HEK293T (cell line): ENCODE data around the gene ELMOD3.
A peak's percentile ranks its signal among the peaks of the same experiment; 100 is the strongest.

Experiments used
- CTCF ChIA-PET: fragments of 350-600 bp; formaldehyde crosslinking; extraction: SDS; loops from one replicate; lab custom pipeline; 2021; ENCODE audit warnings: antibody characterized with exemption, inconsistent platforms; lab: Yijun Ruan, JAX
- POLR2A ChIA-PET: fragments of 350-600 bp; formaldehyde crosslinking; extraction: SDS; loops from one replicate; lab custom pipeline; 2020; ENCODE audit warnings: antibody characterized with exemption, inconsistent platforms; lab: Yijun Ruan, JAX
- DNase-seq: peaks from one replicate; pipeline ENCODE4 v3.0.0; 2012; ENCODE audit warnings: mixed read lengths; ENCODE audit errors: extremely low spot score
- ARNT ChIP-seq: fragments of 450-650 bp; IDR thresholded peaks from 2 replicates; pipeline ENCODE4 v1.6.1; 2017; ENCODE audit warnings: mild to moderate bottlenecking
- BHLHE40 ChIP-seq: fragments of 450-650 bp; IDR thresholded peaks from 2 replicates; pipeline ENCODE4 v1.6.1; 2016; ENCODE audit warnings: mild to moderate bottlenecking, moderate library complexity, borderline replicate concordance
- CTBP1 ChIP-seq: fragments of 450-650 bp; IDR thresholded peaks from 2 replicates; pipeline ENCODE4 v1.6.1; 2016; ENCODE audit warnings: borderline replicate concordance
- ELF4 ChIP-seq: fragments of 450-650 bp; IDR thresholded peaks from 2 replicates; pipeline ENCODE4 v1.6.1; 2017; ENCODE audit warnings: antibody characterized with exemption
- FOXA1 ChIP-seq: fragments of 450-650 bp; IDR thresholded peaks from 2 replicates; pipeline ENCODE4 v1.6.1; 2016; ENCODE audit warnings: mild to moderate bottlenecking
- FOXK2 ChIP-seq: fragments of 450-650 bp; IDR thresholded peaks from 2 replicates; pipeline ENCODE4 v1.6.1; 2016; ENCODE audit warnings: mild to moderate bottlenecking
- FOXM1 ChIP-seq: fragments of 450-650 bp; IDR thresholded peaks from 2 replicates; pipeline ENCODE4 v1.6.1; 2017; ENCODE audit warnings: mild to moderate bottlenecking, borderline replicate concordance
- HDGF ChIP-seq: fragments of 450-650 bp; IDR thresholded peaks from 2 replicates; pipeline ENCODE4 v1.6.1; 2017; ENCODE audit warnings: antibody characterized with exemption, borderline replicate concordance
- L3MBTL2 ChIP-seq: fragments of 450-650 bp; conservative IDR thresholded peaks from 2 replicates; pipeline ENCODE4 v1.6.1; 2016; ENCODE audit warnings: mild to moderate bottlenecking
- LEF1 ChIP-seq: fragments of 450-650 bp; IDR thresholded peaks from 2 replicates; pipeline ENCODE4 v1.6.1; 2017; ENCODE audit warnings: mild to moderate bottlenecking, borderline replicate concordance
- NFRKB ChIP-seq: fragments of 450-650 bp; IDR thresholded peaks from 2 replicates; pipeline ENCODE4 v1.6.1; 2016; ENCODE audit warnings: mild to moderate bottlenecking, moderate library complexity
- SP1 ChIP-seq: fragments of 450-650 bp; IDR thresholded peaks from 2 replicates; pipeline ENCODE4 v1.6.1; 2017
- SUZ12 ChIP-seq: fragments of 450-650 bp; IDR thresholded peaks from 2 replicates; pipeline ENCODE4 v1.6.1; 2016; ENCODE audit warnings: mild to moderate bottlenecking
- TARDBP ChIP-seq: fragments of 450-650 bp; IDR thresholded peaks from 2 replicates; pipeline ENCODE4 v1.6.1; 2016
- ZNF384 ChIP-seq: fragments of 450-650 bp; IDR thresholded peaks from 2 replicates; pipeline ENCODE4 v1.6.1; 2016
- TF ChIP-seq, protein P1 (sequence below): fragments of 450-650 bp; IDR thresholded peaks from 2 replicates; pipeline ENCODE4 v1.6.1; 2016

ELMOD3 gene

DNA sequence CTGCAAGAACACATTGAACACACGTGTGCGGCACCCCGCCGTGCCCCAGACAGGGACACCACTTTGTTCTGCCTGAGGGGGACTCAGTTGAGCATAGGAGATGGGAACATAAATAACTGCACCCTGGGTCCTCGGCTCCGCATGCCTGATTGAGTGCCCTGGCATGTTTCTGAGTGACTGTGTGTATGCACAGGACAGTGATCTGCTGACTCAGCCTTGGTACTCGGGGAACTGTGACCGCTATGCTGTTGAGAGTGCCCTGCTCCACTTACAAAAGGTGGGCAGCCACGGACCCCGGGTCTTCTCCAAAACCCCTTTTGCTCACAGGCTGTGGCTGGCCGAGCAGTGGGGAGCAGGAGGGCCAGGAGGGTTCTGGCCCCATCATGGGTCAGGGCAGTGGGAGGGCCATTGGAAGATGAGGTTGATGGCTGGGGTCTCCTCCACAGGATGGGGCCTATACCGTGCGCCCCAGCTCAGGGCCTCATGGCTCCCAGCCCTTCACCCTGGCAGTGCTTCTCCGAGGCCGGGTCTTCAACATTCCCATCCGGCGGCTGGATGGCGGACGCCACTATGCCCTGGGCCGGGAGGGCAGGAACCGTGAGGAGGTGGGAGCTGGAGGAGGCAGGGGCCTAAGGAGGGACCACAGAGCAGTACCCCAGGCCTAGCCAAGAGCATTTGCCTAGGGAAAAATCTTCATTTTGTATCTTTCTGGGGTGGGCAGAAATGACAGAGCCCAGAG, 80.8 kb downstream of the ELMOD3 start:
- DNase-seq: no peak
- no peak for TF ChIP-seq FOXA1
- TF ChIP-seq NFRKB: no peak
- no peak for TF ChIP-seq LEF1
- no peak for TF ChIP-seq SP1
- TF ChIP-seq FOXK2: no peak
- no peak for TF ChIP-seq TARDBP
- TF ChIP-seq FOXM1: no peak
- TF ChIP-seq L3MBTL2: no peak
- no peak for TF ChIP-seq BHLHE40
- no peak for TF ChIP-seq CTBP1
- no peak for TF ChIP-seq ARNT
- ChIA-PET CTCF (no interaction called here), POLR2A (interaction anchor here (0.7 to 1.2 kb wide), 4 partner anchors 97 to 114 kb away, joined by 3 to 4 read pairs (median 3); partner anchors contain the start of gene MAT2A)

DNA sequence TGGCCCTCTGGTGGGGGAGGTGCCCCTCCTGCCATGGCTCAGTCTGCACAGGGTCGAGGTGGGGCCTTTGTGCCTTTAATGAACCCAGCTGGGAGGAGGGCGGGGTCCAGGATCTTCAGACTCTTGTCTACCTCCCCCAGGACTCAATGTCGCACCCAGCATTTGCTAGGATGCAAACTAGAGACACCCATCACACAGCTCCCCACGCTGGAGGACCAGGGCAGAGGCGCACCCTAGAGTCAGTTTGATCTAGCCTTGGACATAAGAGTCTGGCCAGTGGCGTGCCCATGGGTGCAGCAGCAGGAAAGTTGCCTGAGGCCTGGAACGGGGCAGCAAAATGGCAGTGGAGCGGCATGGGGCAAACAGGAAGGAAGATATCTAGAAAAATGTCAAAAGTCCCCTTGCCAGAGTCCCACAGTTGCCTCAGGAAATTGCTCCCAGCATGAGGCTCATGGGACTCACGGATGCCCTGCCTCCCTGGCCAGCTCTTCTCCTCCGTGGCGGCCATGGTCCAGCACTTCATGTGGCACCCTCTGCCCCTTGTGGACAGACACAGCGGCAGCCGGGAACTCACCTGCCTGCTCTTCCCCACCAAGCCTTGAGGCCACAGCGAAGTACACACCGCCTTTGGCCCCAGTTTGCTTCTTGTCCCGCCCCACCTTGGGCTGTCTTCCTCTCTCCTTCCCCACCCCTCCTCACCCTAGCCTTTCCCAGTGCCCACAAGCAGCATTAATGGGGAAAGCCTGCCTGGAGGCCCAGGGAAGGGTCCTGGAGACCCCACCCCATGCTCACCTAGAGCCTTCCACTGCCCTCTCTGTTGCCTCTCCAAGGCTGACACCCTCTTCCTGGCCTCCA, 81.6 kb downstream of the ELMOD3 start:
- DNase-seq: no peak
- POLR2A ChIA-PET: interaction anchor here (0.9 to 2.5 kb wide), 3 partner anchors 16 to 113 kb away, joined by 3 to 23 read pairs (median 3); partner anchors contain the start of gene SH2D6
- TF ChIP-seq, protein P1, sequence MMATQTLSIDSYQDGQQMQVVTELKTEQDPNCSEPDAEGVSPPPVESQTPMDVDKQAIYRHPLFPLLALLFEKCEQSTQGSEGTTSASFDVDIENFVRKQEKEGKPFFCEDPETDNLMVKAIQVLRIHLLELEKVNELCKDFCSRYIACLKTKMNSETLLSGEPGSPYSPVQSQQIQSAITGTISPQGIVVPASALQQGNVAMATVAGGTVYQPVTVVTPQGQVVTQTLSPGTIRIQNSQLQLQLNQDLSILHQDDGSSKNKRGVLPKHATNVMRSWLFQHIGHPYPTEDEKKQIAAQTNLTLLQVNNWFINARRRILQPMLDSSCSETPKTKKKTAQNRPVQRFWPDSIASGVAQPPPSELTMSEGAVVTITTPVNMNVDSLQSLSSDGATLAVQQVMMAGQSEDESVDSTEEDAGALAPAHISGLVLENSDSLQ: no peak
- TF ChIP-seq ZNF384: no peak
- no peak for TF ChIP-seq SP1
- no peak for TF ChIP-seq BHLHE40
- no peak for TF ChIP-seq HDGF
- no peak for TF ChIP-seq SUZ12
- TF ChIP-seq TARDBP: no peak
- no peak for TF ChIP-seq ARNT
- no peak for TF ChIP-seq FOXK2
- no peak for TF ChIP-seq NFRKB
- TF ChIP-seq L3MBTL2: no peak
- TF ChIP-seq LEF1: no peak
- TF ChIP-seq FOXM1: no peak
- TF ChIP-seq ELF4: no peak
- TF ChIP-seq FOXA1: no peak
- CTCF ChIA-PET: no interaction called here

DNA sequence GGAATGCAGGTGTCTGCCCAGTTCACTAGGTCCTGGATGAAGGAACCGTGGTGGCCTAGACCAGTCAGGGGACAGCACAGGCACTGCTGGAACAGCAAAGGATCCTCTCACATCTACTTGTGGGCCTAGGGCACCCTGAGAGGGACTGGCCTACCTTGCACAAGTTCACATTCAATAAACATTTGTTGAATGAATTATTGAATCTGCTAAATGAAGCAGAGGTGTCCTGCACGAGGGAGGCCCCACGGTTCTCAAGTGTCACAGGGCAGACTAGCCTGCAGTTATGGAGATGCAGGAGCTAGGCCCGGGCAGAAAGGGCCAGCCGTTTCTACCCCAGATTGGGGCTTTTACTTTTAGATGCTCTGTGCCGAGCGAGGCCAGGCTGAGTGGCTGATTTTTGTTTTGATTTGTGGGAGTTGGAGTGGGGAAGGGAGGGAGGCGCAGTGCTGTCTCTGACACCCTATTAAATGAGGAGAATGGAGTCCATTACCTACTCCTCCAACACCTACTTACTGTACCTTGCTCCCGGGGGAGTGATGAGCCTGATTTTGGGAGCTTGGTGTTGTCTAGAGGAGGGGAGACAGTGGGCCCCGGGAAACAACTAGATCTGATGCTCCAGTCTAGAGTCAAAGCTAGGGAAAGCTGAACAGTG, 82.4 kb downstream of the ELMOD3 start:
- ChIA-PET CTCF (interaction anchor here (1.6 kb wide), 1 partner anchor 102 kb away, joined by 4 read pairs; the partner anchor contains the start of gene MAT2A), POLR2A (interaction anchor here (1.2 to 2.7 kb wide), 10 partner anchors 9 to 159 kb away, joined by 3 to 35 read pairs (median 12); partner anchors contain the start of genes GGCX, MAT2A, RNF181 and SH2D6)
- no peak for DNase-seq

DNA sequence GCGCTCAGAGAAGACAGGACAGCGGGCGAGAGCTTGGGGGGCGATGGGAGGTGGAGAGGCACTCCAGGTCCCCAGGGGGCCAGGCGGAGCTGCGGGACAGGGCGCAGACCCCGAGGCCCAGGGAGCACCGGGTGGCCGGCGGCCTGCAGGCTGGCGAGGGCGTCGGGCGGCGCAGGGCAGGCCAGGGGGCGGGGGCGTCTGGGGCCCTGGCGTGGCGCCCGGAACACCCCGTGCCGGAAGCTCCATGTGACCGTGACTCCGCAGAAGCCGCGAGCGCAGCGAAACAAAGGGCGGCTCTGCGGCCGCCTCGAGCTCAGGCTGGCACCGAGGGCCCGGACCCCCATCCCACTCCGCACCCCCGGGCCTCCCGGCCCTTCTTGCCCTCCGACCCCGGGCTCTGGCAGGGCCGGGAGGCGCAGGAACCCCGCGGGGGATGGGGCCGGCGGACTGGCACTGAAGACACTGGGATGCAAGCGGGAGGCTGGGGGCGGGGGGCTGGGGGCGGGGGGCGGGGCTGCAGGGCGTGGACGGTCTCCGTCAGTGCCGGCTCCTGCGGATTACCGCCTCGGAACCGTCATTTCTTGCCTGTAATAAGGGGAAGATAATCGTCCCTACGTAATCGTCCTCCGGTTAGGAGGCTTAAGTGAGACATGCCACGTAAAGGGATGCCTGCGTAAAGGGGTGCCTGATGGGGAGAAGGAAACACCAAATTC, 83.1 kb downstream of the ELMOD3 start:
- ChIA-PET CTCF (interaction anchor here (1.6 kb wide), 1 partner anchor 101 kb away, joined by 4 read pairs; the partner anchor contains the start of gene MAT2A), POLR2A (interaction anchor here (0.9 to 2.7 kb wide), 11 partner anchors 9 to 158 kb away, joined by 3 to 35 read pairs (median 10); partner anchors contain the start of genes GGCX, MAT2A, RNF181 and SH2D6)
- TF ChIP-seq ARNT (no peak), ZNF384 (no peak), ELF4 (no peak), HDGF (no peak), BHLHE40 (no peak), FOXA1 (no peak), L3MBTL2 (no peak), SUZ12 (no peak), FOXK2 (no peak), NFRKB (no peak), SP1 (no peak), LEF1 (no peak)
- TF ChIP-seq, protein P1: no peak
- DNase-seq: peak; percentile 62

More for the DNA sequence above, 82.4 kb downstream of the ELMOD3 start:
- TF ChIP-seq HDGF (no peak), CTBP1 (no peak), SUZ12 (no peak), FOXA1 (no peak), BHLHE40 (no peak), FOXM1 (no peak), LEF1 (no peak), NFRKB (no peak), SP1 (no peak), FOXK2 (no peak), ARNT (no peak), ZNF384 (no peak), ELF4 (no peak), L3MBTL2 (no peak), TARDBP (no peak)
- TF ChIP-seq, protein P1: no peak
